H9 (cell line): ENCODE measurements around the gene ZCCHC7. TPM values are rescaled to one million over a fixed set of nuclear protein-coding genes. Genes with fewer than 3 reads are reported as not detected.

ENCODE experiments used
- DNase-seq: peaks from one replicate; pipeline ENCODE4 v3.0.0-alpha.2; 2017
- H2AFZ ChIP-seq: one replicate; pipeline ENCODE4 v1.6.1; 2013; ENCODE audit warnings: mild to moderate bottlenecking, low read length, control low read depth, moderate library complexity
- H2AK5ac ChIP-seq: 2 replicates; pipeline ENCODE4 v1.6.1; 2013; ENCODE audit warnings: low read length, control low read depth, mixed read lengths; ENCODE audit not compliant: insufficient read length
- H2BK120ac ChIP-seq: one replicate; pipeline ENCODE4 v1.6.1; 2013; ENCODE audit warnings: low read depth, mild to moderate bottlenecking, low read length, control low read depth, inconsistent platforms; ENCODE audit not compliant: poor library complexity, severe bottlenecking
- H2BK12ac ChIP-seq: 2 replicates; pipeline ENCODE4 v1.6.1; 2013; ENCODE audit warnings: low read length, control low read depth, mixed read lengths, low read depth; ENCODE audit not compliant: insufficient read length
- H2BK15ac ChIP-seq: 2 replicates; pipeline ENCODE4 v1.6.1; 2013; ENCODE audit warnings: low read depth, low read length, control low read depth
- H2BK20ac ChIP-seq: one replicate; pipeline ENCODE4 v1.6.1; 2013; ENCODE audit warnings: low read depth, mild to moderate bottlenecking, low read length, control low read depth, inconsistent platforms; ENCODE audit not compliant: poor library complexity, severe bottlenecking
- H2BK5ac ChIP-seq: 2 replicates; pipeline ENCODE4 v1.6.1; 2013; ENCODE audit warnings: low read length, control low read depth, mixed read lengths; ENCODE audit not compliant: insufficient read length
- H3K14ac ChIP-seq: 2 replicates; pipeline ENCODE4 v1.6.1; 2013; ENCODE audit warnings: low read length, control low read depth; ENCODE audit not compliant: insufficient read depth
- H3K18ac ChIP-seq: 2 replicates; pipeline ENCODE4 v1.6.1; 2013; ENCODE audit warnings: low read depth, mild to moderate bottlenecking, mixed read lengths, low read length, control low read depth; ENCODE audit not compliant: insufficient read length
- H3K23ac ChIP-seq: 2 replicates; pipeline ENCODE4 v1.6.1; 2013; ENCODE audit warnings: low read length, control low read depth, mixed read lengths, low read depth; ENCODE audit not compliant: insufficient read length
- H3K23me2 ChIP-seq: 2 replicates; pipeline ENCODE4 v1.6.1; 2013; ENCODE audit warnings: low read depth, mild to moderate bottlenecking, mixed read lengths, low read length, control low read depth; ENCODE audit not compliant: insufficient read length, poor library complexity, severe bottlenecking
- H3K27ac ChIP-seq: 2 replicates; pipeline ENCODE4 v1.5.1; 2013; ENCODE audit warnings: low read length, control low read depth, mixed read lengths, low read depth; ENCODE audit not compliant: insufficient read length
- H3K27me3 ChIP-seq: 2 replicates; pipeline ENCODE4 v1.6.1; 2013; ENCODE audit warnings: low read length, control low read depth, inconsistent platforms; ENCODE audit not compliant: insufficient read depth
- H3K4ac ChIP-seq: 2 replicates; pipeline ENCODE4 v1.6.1; 2013; ENCODE audit warnings: low read depth, mild to moderate bottlenecking, control low read depth, inconsistent platforms, low read length, moderate library complexity
- H3K4me1 ChIP-seq: 2 replicates; pipeline ENCODE4 v1.6.1; 2013; ENCODE audit warnings: low read length, control low read depth, inconsistent platforms; ENCODE audit not compliant: insufficient read depth
- H3K4me2 ChIP-seq: 2 replicates; pipeline ENCODE4 v1.6.1; 2013; ENCODE audit warnings: low read length, control low read depth, mixed read lengths; ENCODE audit not compliant: insufficient read length, insufficient read depth
- H3K56ac ChIP-seq: 2 replicates; pipeline ENCODE4 v1.6.1; 2013; ENCODE audit warnings: low read depth, mild to moderate bottlenecking, mixed read lengths, low read length, control low read depth; ENCODE audit not compliant: insufficient read length
- H3K79me1 ChIP-seq: 2 replicates; pipeline ENCODE4 v1.6.1; 2013; ENCODE audit warnings: low read depth, mild to moderate bottlenecking, moderate library complexity, low read length, control low read depth, inconsistent platforms; ENCODE audit not compliant: insufficient read depth, poor library complexity, severe bottlenecking
- H3K79me2 ChIP-seq: 2 replicates; pipeline ENCODE4 v1.6.1; 2013; ENCODE audit warnings: low read length, control low read depth, inconsistent platforms; ENCODE audit not compliant: insufficient read depth
- H3K9ac ChIP-seq: 2 replicates; pipeline ENCODE4 v1.6.1; 2013; ENCODE audit warnings: low read length, control low read depth, mixed read lengths; ENCODE audit not compliant: insufficient read length; ENCODE audit errors: extremely low read depth
- H3K9me3 ChIP-seq: one replicate; pipeline ENCODE4 v1.6.1; 2013; ENCODE audit warnings: low read depth, low read length, inconsistent platforms; ENCODE audit not compliant: control insufficient read depth
- H3T11ph ChIP-seq: one replicate; pipeline ENCODE4 v1.6.1; 2013; ENCODE audit warnings: mild to moderate bottlenecking, low read length, control low read depth, inconsistent platforms
- H4K20me1 ChIP-seq: one replicate; pipeline ENCODE4 v1.6.1; 2013; ENCODE audit not compliant: control insufficient read depth, insufficient read length, insufficient read depth
- H4K5ac ChIP-seq: 2 replicates; pipeline ENCODE4 v1.6.1; 2013; ENCODE audit warnings: low read depth, mild to moderate bottlenecking, mixed read lengths, low read length, control low read depth; ENCODE audit not compliant: insufficient read length
- H4K8ac ChIP-seq: replicated peaks from 2 replicates; pipeline ENCODE4 v1.6.1; 2013; ENCODE audit warnings: low read length, control low read depth, mixed read lengths, low read depth; ENCODE audit not compliant: insufficient read length
- H4K91ac ChIP-seq: 2 replicates; pipeline ENCODE4 v1.6.1; 2013; ENCODE audit warnings: low read depth, mild to moderate bottlenecking, moderate library complexity, mixed read lengths, low read length, control low read depth; ENCODE audit not compliant: insufficient read length
- H3K27ac Mint-ChIP-seq, 3 experiments: 2 replicates in 2 of 3; 3 replicates in 1 of 3; pipeline ENCODE4 v1.8.0; 2020 to 2021; ENCODE audit warnings: mixed read lengths in 3 of 3, mild to moderate bottlenecking in 1 of 3, moderate library complexity in 1 of 3
- H3K27me3 Mint-ChIP-seq: 2 replicates; pipeline ENCODE4 v1.8.0; 2021; ENCODE audit warnings: low read depth, mild to moderate bottlenecking, moderate library complexity, mixed read lengths
- H3K36me3 Mint-ChIP-seq, 3 experiments: 2 replicates in 2 of 3; 3 replicates in 1 of 3; pipeline ENCODE4 v1.8.0; 2020 to 2021; ENCODE audit warnings: low read depth in 3 of 3, mixed read lengths in 3 of 3; ENCODE audit not compliant: insufficient read depth in 1 of 3
- H3K4me1 Mint-ChIP-seq, 2 experiments: 2 replicates each; pipeline ENCODE4 v1.8.0; 2020; ENCODE audit warnings: mixed read lengths in 2 of 2
- H3K4me3 Mint-ChIP-seq, 2 experiments: 2 replicates in 1 of 2; 3 replicates in 1 of 2; pipeline ENCODE4 v1.8.0; 2020 to 2021; ENCODE audit warnings: mild to moderate bottlenecking in 2 of 2, mixed read lengths in 2 of 2, moderate library complexity in 1 of 2
- H3K9me3 Mint-ChIP-seq, 2 experiments: 2 replicates in 1 of 2; 3 replicates in 1 of 2; pipeline ENCODE4 v1.8.0; 2020; ENCODE audit warnings: mild to moderate bottlenecking in 2 of 2, mixed read lengths in 2 of 2, moderate library complexity in 1 of 2
- total RNA-seq: library from RNA; stranded (reverse); gene quantifications from 2 replicates; pipeline ENCODE4 v1.2.1, GENCODE V29; 2021
- TF ChIP-seq, protein P1 (sequence below): fragments of 200-600 bp; sonication (generic); conservative IDR thresholded peaks from 3 replicates; pipeline ENCODE4 v1.8.0; 2021; ENCODE audit warnings: antibody characterized with exemption, mild to moderate bottlenecking

The ZCCHC7 gene
- total RNA-seq, 1 experiment from 2014 or later = 20.3 TPM

DNA sequence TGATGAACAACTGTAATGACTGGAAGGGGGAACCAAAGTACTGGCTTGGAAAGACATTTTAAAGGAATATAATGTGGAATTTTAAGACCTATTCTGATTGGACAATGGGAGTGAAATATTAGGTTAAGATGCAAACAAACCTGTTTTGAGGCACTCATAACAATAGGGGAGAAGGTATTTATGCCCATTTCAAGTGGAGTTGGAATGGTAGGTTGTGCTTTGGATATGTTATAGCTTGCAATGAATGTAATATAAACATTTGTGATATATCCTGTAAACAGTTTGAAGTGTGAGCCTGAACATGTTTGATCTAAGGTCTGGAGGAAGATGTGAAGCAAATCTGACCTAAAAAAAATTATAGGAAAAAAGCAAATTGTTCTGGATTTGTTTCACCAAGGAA is 172.5 kb downstream of the ZCCHC7 start:
- H3K9ac ChIP-seq = no peak overlapping the region
- no peak overlapping the region for H4K5ac ChIP-seq
- H3K79me2 ChIP-seq = no peaks in the 10 kb centered on the region
- no peak overlapping the region for H3K23ac ChIP-seq
- no peak overlapping the region for H3K4ac ChIP-seq
- H2BK120ac ChIP-seq = no peak overlapping the region
- H3K23me2 ChIP-seq = no peaks in the 10 kb centered on the region
- TF ChIP-seq, protein P1, sequence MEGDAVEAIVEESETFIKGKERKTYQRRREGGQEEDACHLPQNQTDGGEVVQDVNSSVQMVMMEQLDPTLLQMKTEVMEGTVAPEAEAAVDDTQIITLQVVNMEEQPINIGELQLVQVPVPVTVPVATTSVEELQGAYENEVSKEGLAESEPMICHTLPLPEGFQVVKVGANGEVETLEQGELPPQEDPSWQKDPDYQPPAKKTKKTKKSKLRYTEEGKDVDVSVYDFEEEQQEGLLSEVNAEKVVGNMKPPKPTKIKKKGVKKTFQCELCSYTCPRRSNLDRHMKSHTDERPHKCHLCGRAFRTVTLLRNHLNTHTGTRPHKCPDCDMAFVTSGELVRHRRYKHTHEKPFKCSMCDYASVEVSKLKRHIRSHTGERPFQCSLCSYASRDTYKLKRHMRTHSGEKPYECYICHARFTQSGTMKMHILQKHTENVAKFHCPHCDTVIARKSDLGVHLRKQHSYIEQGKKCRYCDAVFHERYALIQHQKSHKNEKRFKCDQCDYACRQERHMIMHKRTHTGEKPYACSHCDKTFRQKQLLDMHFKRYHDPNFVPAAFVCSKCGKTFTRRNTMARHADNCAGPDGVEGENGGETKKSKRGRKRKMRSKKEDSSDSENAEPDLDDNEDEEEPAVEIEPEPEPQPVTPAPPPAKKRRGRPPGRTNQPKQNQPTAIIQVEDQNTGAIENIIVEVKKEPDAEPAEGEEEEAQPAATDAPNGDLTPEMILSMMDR = no peak
- H3K79me1 ChIP-seq = no peaks in the 10 kb centered on the region
- no peak overlapping the region for H3K27ac Mint-ChIP-seq
- H3K9me3 Mint-ChIP-seq = no peaks in the 10 kb centered on the region
- H2BK12ac ChIP-seq = no peak overlapping the region
- no peak overlapping the region for H3K27ac ChIP-seq
- no peak overlapping the region for H3K4me3 Mint-ChIP-seq
- H2BK15ac ChIP-seq = no peak overlapping the region
- no peaks in the 10 kb centered on the region for H3K27me3 Mint-ChIP-seq
- no peaks in the 10 kb centered on the region for H3K9me3 ChIP-seq
- H3K4me2 ChIP-seq = no peak overlapping the region
- H3K4me1 ChIP-seq = no peaks in the 10 kb centered on the region
- no peak overlapping the region for H2AK5ac ChIP-seq
- H4K8ac ChIP-seq = no peak overlapping the region
- no peak overlapping the region for H3K56ac ChIP-seq
- H3K18ac ChIP-seq = no peak overlapping the region
- H4K20me1 ChIP-seq = no peaks in the 10 kb centered on the region
- H3K27me3 ChIP-seq = no peaks in the 10 kb centered on the region
- no peak overlapping the region for H2BK5ac ChIP-seq
- H2BK20ac ChIP-seq = no peak overlapping the region
- H3K4me1 Mint-ChIP-seq = peaks cover 8 to 11% of the 10 kb centered on the region in 2 experiments; a peak in 3 of 4 replicates
- H3K14ac ChIP-seq = no peak overlapping the region
- no peak for DNase-seq
- no peak overlapping the region for H4K91ac ChIP-seq
- no peak overlapping the region for H2AFZ ChIP-seq
- H3K36me3 Mint-ChIP-seq = no peaks in the 10 kb centered on the region
- H3T11ph ChIP-seq = no peak overlapping the region
